Body of pancreas (tissue), 4 donors: Measurements from ENCODE around the gene NCS1. TPM values are rescaled to one million over a fixed set of nuclear protein-coding genes. Genes with fewer than 3 reads are reported as not detected.

Source experiments
- ATAC-seq: fragments of 150-250 bp; one replicate; pipeline ENCODE4 v1.9.1; 2016
- DNase-seq, 4 donors: peaks; one replicate each; pipeline ENCODE4 v3.0.0-alpha.2; 2019
- H3K27ac ChIP-seq, 4 donors: fragments of 200-600 bp; sonication (generic); 1 replicate in 3 of 4; 2 replicates in 1 of 4; pipeline versions ENCODE4 v1.5.1 to v1.6.1; 2016 to 2019; ENCODE audit warnings: mild to moderate bottlenecking in 1 of 4, mixed read lengths in 1 of 4, moderate library complexity in 1 of 4
- H3K27me3 ChIP-seq, 2 donors: fragments of 200-600 bp; sonication (generic); one replicate each; pipeline ENCODE4 v1.6.0; 2016; ENCODE audit warnings: mild to moderate bottlenecking in 1 of 2
- H3K36me3 ChIP-seq, 2 donors: fragments of 200-600 bp; sonication (generic); replicated peaks in 1 of 2; 2 replicates each; pipeline ENCODE4 v1.5.1; 2016; ENCODE audit warnings: low read depth in 2 of 2; ENCODE audit not compliant: insufficient read depth in 1 of 2
- H3K4me1 ChIP-seq: fragments of 200-600 bp; sonication (generic); one replicate; pipeline ENCODE4 v1.6.0; 2016
- H3K4me3 ChIP-seq, 2 donors: fragments of 200-600 bp; sonication (generic); 1 replicate in 1 of 2; 2 replicates in 1 of 2; pipeline ENCODE4 v1.5.1; 2016 to 2019
- H3K9me3 ChIP-seq, 3 donors: fragments of 200-600 bp; sonication (generic); 1 replicate in 2 of 3; 2 replicates in 1 of 3; pipeline ENCODE4 v1.5.1; 2016
- CTCF ChIP-seq, 7 experiments: fragments of 450-650 bp in 4 of 7; fragments of 200-600 bp in 3 of 7; sonication (generic) in 3 of 7; IDR thresholded peaks; one replicate each; pipeline ENCODE4 v1.5.1; 2016 to 2019; ENCODE audit warnings: antibody characterized with exemption in 7 of 7
- POLR2A ChIP-seq, 3 donors: fragments of 450-650 bp; IDR thresholded peaks; one replicate each; pipeline ENCODE4 v1.6.1; 2016; ENCODE audit warnings: antibody characterized with exemption in 3 of 3, mild to moderate bottlenecking in 2 of 3
- WGBS, 2 donors: methylation state at CpG; one replicate each; pipeline ENCODE4 v1.1.5; 2017; 5-methylcytosine and 5-hydroxymethylcytosine counted together
- intact Hi-C: fragments of 100-400 bp; cut with DNase I; formaldehyde crosslinking; loops from one replicate; pipeline ENCODE4 v1.15.1; 2023
- total RNA-seq, 2 donors: library from RNA; depleted of rRNA; stranded (reverse); fragments of >200 nt; gene quantifications; one replicate each; pipeline ENCODE4 v1.1.0, GENCODE V29; 2016

NCS1 gene
- total RNA-seq, 2 donors from 2014 or later, result 3.9 to 4.3 TPM

GRCh38 chr9:130220352-130220751, 48.1 kb downstream of the NCS1 start:
- Histone ChIP-seq H3K4me1 (no peaks in the 10 kb centered on the region), H3K4me3 (no peak overlapping the region), H3K27ac (no peak overlapping the region), H3K9me3 (no peaks in the 10 kb centered on the region), H3K27me3 (no peaks in the 10 kb centered on the region), H3K36me3 (peaks cover 0 to 3% of the 10 kb centered on the region in 2 donors)
- no peak for DNase-seq
- WGBS, 2 donors, result 71 to 72% methylated on average over 9 of the region's 9 CpGs
- TF ChIP-seq POLR2A (IDR thresholded peaks at IDR 0.05) (no peak), CTCF (IDR thresholded peaks at IDR 0.05) (no peak)
- intact Hi-C loops, result no loop called here
- ATAC-seq, result no peak

- intact Hi-C loops, result no loop called here
These were observed 50.6 kb downstream of the NCS1 start for GRCh38 chr9:130222833-130223232.

GRCh38 chr9:130225071-130225470, 52.9 kb downstream of the NCS1 start:
- no peaks in the 10 kb centered on the region for H3K27me3 ChIP-seq
- H3K9me3 ChIP-seq, result no peaks in the 10 kb centered on the region
- H3K4me1 ChIP-seq, result no peaks in the 10 kb centered on the region
- ATAC-seq (no peak), DNase-seq (no peak)
- intact Hi-C loops, result no loop called here
- no peak for TF ChIP-seq POLR2A (IDR thresholded peaks at IDR 0.05)
- TF ChIP-seq CTCF (IDR thresholded peaks at IDR 0.05), result no peak
- WGBS, 2 donors, result 87 to 95% methylated on average over 11 of the region's 11 CpGs
- H3K36me3 ChIP-seq, result no peaks in the 10 kb centered on the region
- H3K27ac ChIP-seq, result no peak overlapping the region
- no peak overlapping the region for H3K4me3 ChIP-seq

More at GRCh38 chr9:130222833-130223232, 50.6 kb downstream of the NCS1 start:
- ATAC-seq, result no peak
- no peaks in the 10 kb centered on the region for H3K9me3 ChIP-seq
- no peak overlapping the region for H3K27ac ChIP-seq
- H3K4me1 ChIP-seq, result no peaks in the 10 kb centered on the region
- H3K4me3 ChIP-seq, result no peak overlapping the region
- peaks cover 0 to 3% of the 10 kb centered on the region in 2 donors for H3K36me3 ChIP-seq
- no peaks in the 10 kb centered on the region for H3K27me3 ChIP-seq
- TF ChIP-seq POLR2A (IDR thresholded peaks at IDR 0.05), result no peak
- TF ChIP-seq CTCF (IDR thresholded peaks at IDR 0.05), result no peak
- DNase-seq, result no peak
- 97 to 100% methylated on average over 3 to 8 of the region's 9 CpGs for WGBS, 2 donors

GRCh38 chr9:130225586-130225985, 53.4 kb downstream of the NCS1 start:
- Histone ChIP-seq H3K4me3 (no peak overlapping the region), H3K4me1 (no peaks in the 10 kb centered on the region), H3K36me3 (no peaks in the 10 kb centered on the region), H3K27ac (no peak overlapping the region), H3K27me3 (no peaks in the 10 kb centered on the region), H3K9me3 (no peaks in the 10 kb centered on the region)
- DNase-seq (no peak), ATAC-seq (no peak)
- 96 to 97% methylated on average over 9 to 19 of the region's 20 CpGs for WGBS, 2 donors
- intact Hi-C loops, result no loop called here
- TF ChIP-seq POLR2A (IDR thresholded peaks at IDR 0.05) (no peak), CTCF (IDR thresholded peaks at IDR 0.05) (no peak)

- Histone ChIP-seq H3K27ac (no peak overlapping the region), H3K9me3 (no peaks in the 10 kb centered on the region), H3K27me3 (no peaks in the 10 kb centered on the region), H3K4me3 (no peak overlapping the region), H3K36me3 (no peaks in the 10 kb centered on the region), H3K4me1 (no peaks in the 10 kb centered on the region)
- TF ChIP-seq POLR2A (IDR thresholded peaks at IDR 0.05) (no peak), CTCF (IDR thresholded peaks at IDR 0.05) (no peak)
- intact Hi-C loops, result no loop called here
- DNase-seq (no peak), ATAC-seq (no peak)
- 89% methylated on average over 12 of the region's 12 CpGs; no CpG with 5 or more reads in 1 of the 2 donors for WGBS, 2 donors
These were observed 53.9 kb downstream of the NCS1 start for GRCh38 chr9:130226112-130226511.
